GM10248 (cell line): Measurements from ENCODE around the gene TMEM150B.

Source experiments
- CTCF ChIA-PET: fragments of 300-600 bp; sonication (Branson Sonifier 250); formaldehyde crosslinking; extraction: SDS; loops from one replicate; lab custom pipeline; 2021; ENCODE audit warnings: antibody characterized with exemption; lab: Yijun Ruan, JAX
- POLR2A ChIA-PET: fragments of 350-650 bp; sonication (Branson Sonifier 250); formaldehyde crosslinking; extraction: SDS; loops from one replicate; lab custom pipeline; 2020; ENCODE audit warnings: antibody characterized with exemption; lab: Yijun Ruan, JAX
- DNase-seq: peaks from one replicate; pipeline ENCODE4 v3.0.0; 2012; ENCODE audit errors: extremely low spot score
- TF ChIP-seq, protein P1 (sequence below): IDR thresholded peaks from 2 replicates; pipeline ENCODE4 v1.5.1; 2012; ENCODE audit warnings: mild to moderate bottlenecking, low read depth; ENCODE audit errors: extremely low read depth, missing control alignments, control extremely low read depth

The TMEM150B gene

GRCh38 chr19:55325172-55325571, at the start of gene TMEM150B:
TMEM150B (minus strand) TSS chr19:55325341; CDS start chr19:55321036, 4,305 bp downstream.
- ChIA-PET POLR2A (interaction anchor here (0.7 to 1.0 kb wide), 2 partner anchors 14 to 82 kb away, joined by 3 to 5 read pairs; partner anchors contain the start of genes KMT5C and UBE2S), CTCF (interaction anchor here (1.0 to 1.5 kb wide), 2 partner anchors 23 to 236 kb away, joined by 3 read pairs; no protein-coding TSS in a partner anchor)
- TF ChIP-seq, protein P1, sequence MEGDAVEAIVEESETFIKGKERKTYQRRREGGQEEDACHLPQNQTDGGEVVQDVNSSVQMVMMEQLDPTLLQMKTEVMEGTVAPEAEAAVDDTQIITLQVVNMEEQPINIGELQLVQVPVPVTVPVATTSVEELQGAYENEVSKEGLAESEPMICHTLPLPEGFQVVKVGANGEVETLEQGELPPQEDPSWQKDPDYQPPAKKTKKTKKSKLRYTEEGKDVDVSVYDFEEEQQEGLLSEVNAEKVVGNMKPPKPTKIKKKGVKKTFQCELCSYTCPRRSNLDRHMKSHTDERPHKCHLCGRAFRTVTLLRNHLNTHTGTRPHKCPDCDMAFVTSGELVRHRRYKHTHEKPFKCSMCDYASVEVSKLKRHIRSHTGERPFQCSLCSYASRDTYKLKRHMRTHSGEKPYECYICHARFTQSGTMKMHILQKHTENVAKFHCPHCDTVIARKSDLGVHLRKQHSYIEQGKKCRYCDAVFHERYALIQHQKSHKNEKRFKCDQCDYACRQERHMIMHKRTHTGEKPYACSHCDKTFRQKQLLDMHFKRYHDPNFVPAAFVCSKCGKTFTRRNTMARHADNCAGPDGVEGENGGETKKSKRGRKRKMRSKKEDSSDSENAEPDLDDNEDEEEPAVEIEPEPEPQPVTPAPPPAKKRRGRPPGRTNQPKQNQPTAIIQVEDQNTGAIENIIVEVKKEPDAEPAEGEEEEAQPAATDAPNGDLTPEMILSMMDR = no peak
- no peak for DNase-seq

- TF ChIP-seq, protein P1 = no peak
- POLR2A ChIA-PET = no interaction called here
- DNase-seq = no peak
- CTCF ChIA-PET = interaction anchor here (1.7 kb wide), 1 partner anchor 73 kb away, joined by 7 read pairs; no protein-coding TSS in a partner anchor
Measured at GRCh38 chr19:55373993-55374757, 49.0 kb upstream of the TMEM150B start.

GRCh38 chr19:55373306-55373992, 48.3 kb upstream of the TMEM150B start:
- ChIA-PET CTCF (interaction anchor here (1.2 kb wide), 1 partner anchor 45 kb away, joined by 3 read pairs; no protein-coding TSS in a partner anchor), POLR2A (no interaction called here)
- no peak for DNase-seq
- TF ChIP-seq, protein P1 = no peak

- CTCF ChIA-PET = interaction anchor here (0.7 to 1.2 kb wide), 2 partner anchors 46 to 212 kb away, joined by 3 read pairs; no protein-coding TSS in a partner anchor
- TF ChIP-seq, protein P1 = no peak
- no peak for DNase-seq
- POLR2A ChIA-PET = interaction anchor here (0.9 kb wide), 1 partner anchor 35 kb away, joined by 3 read pairs; the partner anchor contains the start of gene UBE2S
Measured at GRCh38 chr19:55372316-55373081, 47.4 kb upstream of the TMEM150B start.

DNA sequence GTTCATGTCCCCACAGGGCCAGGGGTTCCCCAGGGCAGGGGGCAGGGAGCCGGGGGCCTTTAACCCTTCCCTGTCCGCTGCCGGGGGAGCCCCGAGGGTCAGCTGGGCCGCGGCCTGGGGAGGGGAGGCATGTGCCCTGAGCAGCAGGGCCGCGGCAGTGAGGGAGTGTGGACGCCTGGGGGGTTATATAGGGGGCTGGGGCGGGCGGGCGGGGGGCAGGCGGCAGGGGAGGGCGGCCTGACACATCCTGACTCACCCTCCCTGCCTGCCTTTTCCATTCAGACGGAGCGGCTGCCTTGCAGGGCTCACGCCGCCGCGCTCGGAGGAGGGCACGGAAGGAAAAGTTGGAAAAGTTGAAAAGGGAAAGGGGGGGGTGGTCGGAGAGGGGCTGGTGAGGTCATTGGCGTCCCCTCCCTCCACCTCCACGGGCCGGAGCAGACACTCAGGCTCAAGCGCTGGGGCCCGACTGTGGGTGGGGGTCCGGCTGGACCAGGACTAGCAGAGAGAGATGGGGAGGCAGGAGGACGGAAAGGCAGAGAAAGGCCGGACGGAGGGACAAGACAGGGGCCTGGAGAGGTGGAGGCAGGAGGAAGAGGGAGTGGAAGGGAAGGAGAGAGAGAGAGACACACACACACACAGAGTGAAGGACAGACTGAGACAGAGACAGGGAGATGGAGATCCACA, 45.3 kb upstream of the TMEM150B start, which contains the start of gene IL11:
IL11 (minus strand) TSS at position 159 of the 684 bp plus-strand sequence; CDS start at position 6, 153 bp downstream.
- no peak for DNase-seq
- CTCF ChIA-PET = no interaction called here
- POLR2A ChIA-PET = interaction anchor here (0.9 kb wide), 1 partner anchor 31 kb away, joined by 3 read pairs; no protein-coding TSS in a partner anchor
- TF ChIP-seq, protein P1 = no peak
